SK-N-MC (cell line): Measurements from ENCODE around the gene SOX2.
A peak's percentile ranks its signal among the peaks of the same experiment; 100 is the strongest.

Experiments used
- DNase-seq: peaks from one replicate; pipeline ENCODE4 v3.0.0-alpha.2; 2011; ENCODE audit warnings: low read depth, low spot score
- H3K27ac ChIP-seq: fragments of 200-600 bp; sonication (generic); 2 replicates; pipeline ENCODE4 v1.5.1; 2016; ENCODE audit warnings: mixed run types
- H3K36me3 ChIP-seq: fragments of 200-600 bp; sonication (generic); 2 replicates; pipeline ENCODE4 v1.6.1; 2017; ENCODE audit warnings: antibody characterized with exemption, low read length, mixed read lengths; ENCODE audit not compliant: insufficient read depth
- H3K4me3 ChIP-seq: fragments of 200-600 bp; sonication (generic); 2 replicates; pipeline ENCODE4 v1.5.1; 2016
- H3K9ac ChIP-seq: fragments of 200-600 bp; sonication (generic); 2 replicates; pipeline ENCODE4 v1.8.0; 2017; ENCODE audit warnings: mixed run types, mixed read lengths; ENCODE audit not compliant: insufficient read length
- H3K9me3 ChIP-seq: fragments of 200-600 bp; sonication (generic); 2 replicates; pipeline ENCODE4 v1.6.1; 2017; ENCODE audit warnings: low read depth, mild to moderate bottlenecking, antibody characterized with exemption, low read length, moderate library complexity, mixed read lengths
- EZH2 ChIP-seq: fragments of 200-600 bp; sonication (generic); IDR thresholded peaks from one replicate; pipeline ENCODE4 v1.6.1; 2017; ENCODE audit warnings: antibody characterized with exemption
- FOXP2 ChIP-seq: optimal IDR thresholded peaks from 2 replicates; pipeline ENCODE3; 2011; ENCODE audit warnings: mild to moderate bottlenecking, moderate library complexity; ENCODE audit not compliant: insufficient read depth; ENCODE audit errors: extremely low read length, control extremely low read depth
- POLR2AphosphoS5 ChIP-seq: IDR thresholded peaks from 2 replicates; pipeline ENCODE4 v1.6.1; 2012; ENCODE audit warnings: mild to moderate bottlenecking, low read depth, low read length, borderline replicate concordance

SOX2 gene

DNA sequence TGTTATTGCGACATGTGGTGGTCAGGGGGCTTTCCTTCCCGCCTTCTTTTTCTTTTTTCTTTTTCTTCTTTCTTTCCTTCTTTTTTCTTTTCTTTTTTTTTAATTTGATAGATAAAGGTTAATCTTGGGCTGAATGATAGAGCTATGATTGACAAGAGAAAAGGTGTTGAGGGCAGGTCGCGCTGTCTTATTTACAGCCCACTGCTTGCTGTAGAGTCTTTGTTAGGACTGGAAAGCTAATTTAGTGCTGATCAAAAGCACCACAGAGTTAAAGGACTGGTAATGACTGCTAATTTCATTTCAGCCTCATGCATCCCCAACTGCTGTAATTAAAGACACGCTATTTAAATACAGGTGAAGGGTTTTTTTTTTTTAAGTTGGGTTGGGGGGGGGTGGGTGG is 10.6 kb upstream of the SOX2 start:
- no peak for DNase-seq
- Histone ChIP-seq H3K36me3 (no peaks in the 10 kb centered on the region), H3K27ac (no peak overlapping the region), H3K9me3 (no peaks in the 10 kb centered on the region), H3K4me3 (peak overlapping the region; percentile 69), H3K9ac (no peak overlapping the region)
- TF ChIP-seq FOXP2, result no peak
- TF ChIP-seq EZH2, result no peak
- no peak for TF ChIP-seq POLR2AphosphoS5

DNA sequence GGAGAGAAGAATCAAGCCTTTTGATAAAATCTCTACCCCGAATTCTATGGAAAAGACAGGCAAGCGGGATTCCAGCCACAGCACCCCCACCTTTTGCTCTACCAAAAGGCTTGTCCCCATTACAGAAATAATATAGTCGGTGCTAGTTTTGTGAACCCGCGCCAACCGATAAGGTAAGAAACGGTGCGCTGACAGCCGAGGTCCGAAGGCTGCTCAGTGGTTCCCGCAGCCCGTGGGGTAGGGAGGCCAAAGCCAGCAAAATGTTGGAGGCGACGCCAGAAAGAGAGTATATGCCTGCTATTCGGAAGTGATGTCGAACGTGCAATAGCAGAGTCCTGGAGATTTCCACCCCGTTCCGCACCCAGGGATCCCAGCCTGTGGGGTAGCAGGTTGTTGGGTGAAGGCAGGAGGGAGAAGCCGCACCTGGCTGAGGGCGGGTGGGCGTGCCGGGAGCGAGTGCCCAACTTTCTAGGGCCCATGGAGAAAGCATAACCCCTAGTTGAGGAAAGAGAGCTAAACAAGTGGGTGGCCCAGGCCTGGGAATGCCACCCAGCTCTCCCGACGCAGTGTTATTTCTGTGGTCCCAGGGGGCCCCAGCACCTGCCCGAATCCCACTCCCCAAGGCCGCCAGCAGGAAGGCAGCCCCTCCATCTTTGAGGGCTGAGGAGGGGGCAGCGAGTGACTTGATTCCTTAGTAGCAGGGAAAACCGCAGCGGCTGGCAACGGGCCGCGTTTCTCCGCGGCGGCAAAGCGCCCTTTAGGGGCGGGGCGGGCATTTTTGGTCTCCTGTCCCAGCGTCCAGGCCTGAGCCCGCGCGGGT is 7.9 kb upstream of the SOX2 start:
- no peaks in the 10 kb centered on the region for H3K9me3 ChIP-seq
- no peak overlapping the region for H3K9ac ChIP-seq
- no peaks in the 10 kb centered on the region for H3K36me3 ChIP-seq
- TF ChIP-seq POLR2AphosphoS5 (no peak), EZH2 (no peak), FOXP2 (no peak)
- H3K27ac ChIP-seq, result no peak overlapping the region
- no peak overlapping the region for H3K4me3 ChIP-seq
- no peak for DNase-seq

DNA sequence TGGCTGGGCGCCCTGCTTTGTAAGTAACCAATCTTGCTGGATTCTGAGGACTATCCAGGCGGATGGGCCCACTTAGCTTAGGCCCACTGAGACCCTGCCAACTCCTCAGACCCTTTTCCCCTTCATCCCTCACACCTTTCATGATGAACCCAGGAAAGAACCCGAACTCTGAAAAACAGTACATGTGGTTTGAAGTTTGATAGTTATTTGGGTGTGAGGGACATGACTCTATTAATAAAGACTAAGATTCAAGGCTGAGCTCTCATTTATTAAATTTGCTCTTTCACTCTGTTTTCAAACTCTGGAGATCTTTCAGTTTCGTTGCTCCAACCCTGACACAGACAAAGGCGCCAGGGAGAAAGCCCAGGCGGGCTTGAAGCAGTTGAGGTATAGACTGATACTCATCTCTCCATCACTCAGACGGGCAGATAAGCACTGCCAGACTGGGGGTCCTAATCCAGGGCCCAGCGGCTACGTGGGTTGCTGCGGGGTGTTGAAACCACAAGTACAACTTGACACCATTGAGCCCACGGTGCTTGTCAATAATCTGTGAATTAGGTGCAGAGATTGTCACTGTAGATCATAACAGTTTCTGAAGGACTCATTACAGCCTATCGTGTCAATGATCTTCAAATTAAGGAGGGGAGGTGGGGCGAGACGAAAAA is 7.2 kb upstream of the SOX2 start:
- Histone ChIP-seq H3K9me3 (no peaks in the 10 kb centered on the region), H3K27ac (no peak overlapping the region), H3K9ac (no peak overlapping the region), H3K36me3 (no peaks in the 10 kb centered on the region), H3K4me3 (no peak overlapping the region)
- TF ChIP-seq POLR2AphosphoS5 (no peak), EZH2 (no peak), FOXP2 (no peak)
- no peak for DNase-seq

DNA sequence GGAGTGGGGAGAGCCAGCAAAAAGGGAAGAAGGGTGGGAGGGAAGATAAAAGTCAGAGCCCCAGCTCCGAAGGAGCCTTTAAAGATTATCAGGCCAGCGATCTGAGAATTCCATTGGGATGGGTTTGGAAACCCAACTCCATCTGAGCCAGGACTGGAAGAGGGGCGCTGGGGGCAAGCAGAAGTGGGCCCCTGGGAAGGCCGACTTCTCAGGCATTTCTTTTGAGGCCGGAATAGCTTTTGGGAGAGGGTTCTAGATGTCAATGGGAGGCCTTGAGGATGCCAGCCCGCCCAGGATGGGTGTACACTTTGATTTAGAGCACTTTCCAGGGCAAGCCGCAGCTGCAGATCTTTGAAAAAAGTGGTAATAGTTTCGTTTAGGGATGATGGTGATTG is 6.6 kb upstream of the SOX2 start:
- no peaks in the 10 kb centered on the region for H3K36me3 ChIP-seq
- no peak overlapping the region for H3K4me3 ChIP-seq
- DNase-seq, result no peak
- no peak overlapping the region for H3K9ac ChIP-seq
- TF ChIP-seq EZH2 (no peak), FOXP2 (no peak), POLR2AphosphoS5 (no peak)
- no peak overlapping the region for H3K27ac ChIP-seq
- H3K9me3 ChIP-seq, result no peaks in the 10 kb centered on the region

DNA sequence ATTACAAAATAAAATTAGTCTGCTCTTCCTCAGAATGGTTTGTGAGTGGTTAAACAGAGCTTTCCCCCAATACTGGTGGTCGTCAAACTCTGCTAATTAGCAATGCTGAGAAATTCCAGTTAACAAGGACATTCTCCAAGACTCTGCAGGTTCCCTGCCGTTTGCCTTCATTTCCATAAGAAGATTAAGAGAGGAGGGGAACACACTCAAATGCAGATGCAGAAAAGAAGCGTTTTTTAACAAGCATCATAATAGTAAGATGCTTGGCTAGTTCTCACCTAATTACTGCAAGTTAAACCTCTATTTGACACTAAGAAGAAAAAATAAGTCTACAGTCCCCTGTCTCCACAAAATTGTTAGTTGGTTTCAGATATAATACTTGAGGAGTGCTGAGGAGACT is 3.7 kb upstream of the SOX2 start:
- peak overlapping the region; percentile 19 for H3K9ac ChIP-seq
- peak overlapping the region; percentile 41; the same call in 1 of the 2 replicates for H3K4me3 ChIP-seq
- TF ChIP-seq EZH2, result no peak
- TF ChIP-seq POLR2AphosphoS5, result no peak
- no peak for TF ChIP-seq FOXP2
- H3K9me3 ChIP-seq, result no peaks in the 10 kb centered on the region
- DNase-seq, result no peak
- peak overlapping the region; percentile 2; the same call in 1 of the 2 replicates for H3K27ac ChIP-seq
- H3K36me3 ChIP-seq, result no peaks in the 10 kb centered on the region

DNA sequence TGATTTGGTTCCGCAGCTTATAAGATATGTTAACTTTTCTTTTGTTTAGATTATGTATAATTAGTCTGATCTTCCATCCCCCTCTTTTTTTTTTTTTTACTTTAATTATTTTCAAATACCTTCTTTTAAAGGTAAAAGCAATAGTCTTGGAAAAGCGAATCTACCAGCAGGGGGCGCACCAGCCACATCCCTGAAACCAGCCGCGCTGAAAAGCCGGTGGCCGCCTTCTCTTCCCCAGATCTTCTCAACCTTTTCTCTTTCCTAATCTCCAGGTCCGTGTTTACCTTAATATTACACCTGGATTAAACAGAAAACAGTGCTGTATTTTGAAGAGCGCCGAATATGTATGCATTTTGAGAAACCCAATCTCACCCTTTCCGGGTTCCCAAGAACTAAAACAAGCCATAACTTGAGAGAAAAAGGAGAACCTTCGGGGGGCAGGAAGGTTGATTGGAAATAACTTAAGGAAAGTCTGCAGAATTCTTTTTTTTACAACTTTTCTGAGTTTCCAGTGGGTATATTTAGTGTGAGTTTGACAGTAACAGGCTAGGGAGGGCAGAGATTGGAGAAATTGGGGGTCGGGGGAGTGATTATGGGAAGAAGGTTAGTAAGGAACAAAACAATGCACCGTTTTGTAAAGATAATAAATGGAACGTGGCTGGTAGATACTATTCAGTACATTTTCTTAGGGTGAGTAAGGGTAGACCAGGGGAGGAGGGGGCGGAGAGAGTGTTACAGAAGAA is 2.0 kb upstream of the SOX2 start:
- H3K27ac ChIP-seq, result peak overlapping the region; percentile 87
- no peaks in the 10 kb centered on the region for H3K9me3 ChIP-seq
- peak overlapping the region; percentile 68 for H3K9ac ChIP-seq

DNA sequence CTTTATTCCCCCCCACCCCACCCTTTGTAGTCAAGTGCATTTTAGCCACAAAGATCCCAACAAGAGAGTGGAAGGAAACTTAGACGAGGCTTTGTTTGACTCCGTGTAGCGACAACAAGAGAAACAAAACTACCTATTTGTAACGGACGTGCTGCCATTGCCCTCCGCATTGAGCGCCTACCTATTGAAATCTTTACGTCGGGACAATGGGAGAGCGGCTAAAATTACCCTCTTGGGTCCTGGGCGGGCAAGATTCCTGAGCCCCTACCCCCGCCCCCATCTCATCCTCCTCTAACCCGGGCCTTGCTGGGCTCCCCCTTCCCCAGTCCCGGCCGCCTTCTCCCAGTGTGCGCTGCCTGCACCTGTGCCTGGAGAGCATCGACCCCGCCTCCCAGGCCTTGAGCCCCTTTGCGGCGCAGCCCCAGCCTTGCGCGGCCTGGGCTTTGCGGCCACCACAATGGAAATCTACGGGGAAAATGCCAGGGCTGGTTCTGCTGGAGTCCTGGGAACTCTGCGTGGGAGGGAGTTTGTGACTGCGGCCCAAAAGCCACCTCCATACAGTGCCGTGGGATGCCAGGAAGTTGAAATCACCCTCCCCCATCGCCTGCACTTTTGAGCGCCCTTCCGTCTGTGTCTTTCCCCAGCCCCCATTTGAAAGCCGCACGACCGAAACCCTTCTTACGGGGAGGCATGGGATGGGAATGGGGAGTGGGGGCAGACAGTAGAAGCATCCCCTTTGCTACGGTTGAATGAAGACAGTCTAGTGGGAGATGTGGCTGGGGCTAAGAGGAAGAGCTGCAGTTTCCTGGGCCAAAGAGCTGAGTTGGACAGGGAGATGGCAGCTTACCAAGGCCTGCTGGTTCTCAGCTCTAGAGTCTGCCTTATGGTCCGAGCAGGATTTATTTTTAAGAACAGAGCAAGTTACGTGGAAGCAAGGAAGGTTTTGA is 1.1 kb upstream of the SOX2 start:
- no peaks in the 10 kb centered on the region for H3K9me3 ChIP-seq
- TF ChIP-seq EZH2, result no peak
- TF ChIP-seq POLR2AphosphoS5, result no peak
- no peak for TF ChIP-seq FOXP2
- H3K27ac ChIP-seq, result peak overlapping the region; percentile 87
- H3K4me3 ChIP-seq, result peak overlapping the region; percentile 95
- peaks cover 5% of the 10 kb centered on the region; the same call in 1 of the 2 replicates for H3K36me3 ChIP-seq
- no peak for DNase-seq
- no peak overlapping the region for H3K9ac ChIP-seq

More for the DNA sequence above, 2.0 kb upstream of the SOX2 start:
- H3K36me3 ChIP-seq, result peaks cover 5% of the 10 kb centered on the region; the same call in 1 of the 2 replicates
- TF ChIP-seq POLR2AphosphoS5 (no peak), EZH2 (no peak), FOXP2 (no peak)
- no peak for DNase-seq
- peak overlapping the region; percentile 78 for H3K4me3 ChIP-seq

DNA sequence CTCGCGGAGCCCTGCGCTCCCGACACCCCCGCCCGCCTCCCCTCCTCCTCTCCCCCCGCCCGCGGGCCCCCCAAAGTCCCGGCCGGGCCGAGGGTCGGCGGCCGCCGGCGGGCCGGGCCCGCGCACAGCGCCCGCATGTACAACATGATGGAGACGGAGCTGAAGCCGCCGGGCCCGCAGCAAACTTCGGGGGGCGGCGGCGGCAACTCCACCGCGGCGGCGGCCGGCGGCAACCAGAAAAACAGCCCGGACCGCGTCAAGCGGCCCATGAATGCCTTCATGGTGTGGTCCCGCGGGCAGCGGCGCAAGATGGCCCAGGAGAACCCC is 464 bp downstream of the SOX2 start:
- DNase-seq, result no peak
- H3K9me3 ChIP-seq, result no peaks in the 10 kb centered on the region
- H3K27ac ChIP-seq, result peak overlapping the region; percentile 80
- TF ChIP-seq EZH2 (no peak), POLR2AphosphoS5 (no peak)
- H3K9ac ChIP-seq, result peak overlapping the region; percentile 83
- H3K36me3 ChIP-seq, result peaks cover 5% of the 10 kb centered on the region; the same call in 1 of the 2 replicates
- peak overlapping the region; percentile 95 for H3K4me3 ChIP-seq
